Stimulated activated CD4-positive, alpha-beta T cell treated with anti-CD3 and anti-CD28 coated beads, Interleukin-12 subunit alpha, Interleukin-12 subunit beta, amount 100 ng/mL, for 4 hours (primary cell): ENCODE data around the gene PRKAG2.
"Not testable (repeated sequence)": the region's sequence is repeated elsewhere in the genome, so short reads cannot be mapped to it uniquely, and the experiment has no call there.

Experiments
- DNase-seq: peaks from one replicate; pipeline ENCODE4 v3.0.0-alpha.2; 2020

Gene PRKAG2

DNA sequence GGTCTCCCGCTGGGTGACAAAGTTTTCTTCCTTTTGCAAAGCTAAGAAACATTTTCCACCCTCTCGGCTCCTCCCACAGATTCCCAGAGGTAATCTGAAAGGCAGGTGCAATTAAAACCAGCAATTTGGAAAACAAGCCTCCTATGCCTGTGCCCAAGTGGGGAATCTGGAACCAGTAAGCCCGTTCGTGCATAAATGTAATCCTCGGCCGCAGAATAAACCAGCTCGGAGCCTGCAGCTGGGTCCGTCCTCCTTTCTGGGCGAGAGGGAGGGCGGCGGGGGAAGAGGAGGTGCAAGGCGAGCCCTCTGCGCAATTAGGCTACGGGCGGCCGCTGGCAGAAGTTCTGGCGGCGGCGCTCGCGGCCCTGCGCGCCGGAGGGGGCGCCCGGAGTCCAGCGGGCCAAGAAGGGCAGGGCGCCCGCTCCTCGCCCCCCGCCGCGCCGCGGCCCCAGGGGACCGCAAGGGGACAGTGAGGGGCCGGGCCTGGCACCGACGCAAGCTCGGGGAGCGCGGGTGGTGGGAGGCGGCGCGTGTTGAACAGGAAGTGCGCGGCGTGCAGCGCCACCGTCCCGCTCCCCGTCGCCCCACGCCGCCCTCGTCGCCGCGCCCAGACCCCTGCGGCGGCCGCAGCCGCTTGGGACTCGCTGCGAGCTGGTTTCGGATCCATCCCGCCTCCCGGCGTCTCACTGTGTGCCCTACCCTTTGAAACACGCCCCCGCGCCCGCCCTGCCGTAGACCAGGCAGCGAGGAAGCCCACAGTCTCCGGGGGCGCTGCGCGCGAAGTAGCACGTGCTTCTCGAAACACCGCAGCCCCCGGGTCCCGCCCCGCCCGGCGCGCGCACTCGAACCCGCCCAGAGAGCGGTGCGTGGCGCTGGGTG lies at the start of gene PRKAG2:
Gene PRKAG2 (minus strand): TSS at position 217 of the 879 bp plus-strand sequence. CDS start 495 bp downstream, outside the sequence.
- DNase-seq, result peak; percentile 70

DNA sequence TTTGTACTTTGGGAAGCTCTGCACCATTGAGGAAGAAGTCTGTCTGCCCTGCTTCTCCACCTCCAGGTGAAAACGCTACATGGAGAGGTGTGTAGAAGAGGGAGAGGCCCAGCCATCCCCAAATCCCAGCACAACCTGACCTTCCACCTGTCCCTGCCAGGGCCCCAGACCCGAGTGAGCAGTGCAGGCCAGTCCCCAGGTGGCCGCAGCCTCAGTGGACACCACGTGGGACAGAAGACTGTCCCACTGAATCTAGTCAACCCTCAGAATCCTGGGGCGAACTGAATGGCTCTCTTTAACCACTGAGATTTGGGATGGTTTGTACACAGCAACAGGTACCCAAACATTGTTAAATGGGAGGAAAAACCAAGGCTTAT lies 49.4 kb upstream of the PRKAG2 start:
- DNase-seq, result no peak

DNA sequence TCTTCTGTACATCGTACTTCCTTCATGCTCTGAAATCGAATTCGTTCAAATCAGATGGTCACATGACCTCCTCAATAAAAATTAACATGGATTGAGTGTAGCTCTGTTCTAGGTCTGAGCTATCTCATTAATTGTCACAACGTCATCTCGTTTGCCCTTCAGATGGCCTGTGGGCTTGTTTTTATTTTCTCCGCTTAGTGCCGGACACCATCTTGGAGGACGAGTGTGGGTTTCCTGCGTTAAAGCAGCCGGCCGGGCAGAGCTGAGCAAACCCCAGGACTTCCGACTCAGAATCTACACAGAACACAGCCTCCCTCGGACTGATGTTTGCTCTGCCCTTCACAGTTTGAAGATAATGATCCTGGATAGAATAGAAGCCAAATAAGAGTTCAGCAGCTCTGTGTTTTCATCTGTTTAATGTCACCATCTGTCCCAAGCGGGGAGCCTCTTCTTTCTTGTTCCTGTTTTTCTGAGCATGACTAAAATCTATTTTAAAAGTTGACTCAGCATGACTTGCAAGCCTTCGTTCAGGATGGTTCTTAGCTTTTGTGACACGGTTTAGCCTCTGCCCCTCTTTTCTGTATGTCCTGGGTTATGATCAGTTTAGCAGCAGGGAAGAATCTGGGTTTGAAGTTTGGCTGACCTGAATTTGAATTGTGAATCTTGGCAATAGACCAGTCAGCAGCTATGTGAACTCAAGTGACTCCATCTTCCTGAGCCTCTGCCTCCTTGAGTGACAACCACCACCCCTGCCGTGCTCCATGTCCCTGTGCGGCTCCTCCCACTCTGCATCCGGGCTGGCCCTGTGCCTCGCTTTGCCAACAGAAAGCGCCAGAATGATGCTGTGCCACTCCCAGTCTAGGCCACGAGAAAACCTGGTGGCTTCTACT lies 48.8 kb upstream of the PRKAG2 start:
- DNase-seq, result no peak

DNA sequence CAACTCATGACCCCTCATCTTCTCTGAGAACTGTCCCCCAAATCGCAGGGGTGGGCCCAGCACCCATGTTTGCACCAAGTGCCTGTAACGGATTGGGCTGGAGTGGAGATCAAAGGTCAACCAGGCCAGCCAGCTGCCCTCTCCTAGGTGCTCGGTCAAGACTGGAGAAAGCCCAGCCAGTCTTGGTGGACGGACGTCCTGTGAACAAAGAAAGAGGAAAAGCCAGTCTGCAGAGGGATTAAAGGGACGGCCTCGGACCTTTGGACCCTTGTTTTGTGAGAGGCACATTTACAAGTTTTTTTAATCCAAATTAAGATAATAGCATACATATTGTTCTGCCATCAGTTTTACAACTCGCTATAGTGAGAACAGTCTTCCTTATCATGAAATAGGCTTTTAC lies 47.6 kb upstream of the PRKAG2 start:
- DNase-seq, result no peak

DNA sequence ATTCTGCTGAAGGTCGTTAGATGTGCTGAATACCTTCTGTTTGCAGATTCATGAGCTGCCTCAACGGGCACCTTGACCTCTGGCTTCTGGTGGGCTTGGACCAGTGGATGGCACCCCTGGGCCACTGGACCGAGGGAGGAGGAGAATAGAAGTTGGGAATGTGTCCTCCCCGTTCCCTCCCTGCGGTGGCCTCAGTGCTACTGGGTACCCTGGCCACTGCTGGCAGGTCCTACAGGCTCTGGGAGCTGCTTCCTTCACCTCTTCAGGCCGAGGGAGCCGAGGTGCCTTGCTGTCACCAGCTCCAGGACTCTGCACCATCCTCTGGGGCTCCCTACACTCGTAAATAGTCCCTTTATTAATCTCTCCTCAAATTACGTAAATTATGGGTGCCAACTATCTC lies 47.1 kb upstream of the PRKAG2 start:
- no peak for DNase-seq

DNA sequence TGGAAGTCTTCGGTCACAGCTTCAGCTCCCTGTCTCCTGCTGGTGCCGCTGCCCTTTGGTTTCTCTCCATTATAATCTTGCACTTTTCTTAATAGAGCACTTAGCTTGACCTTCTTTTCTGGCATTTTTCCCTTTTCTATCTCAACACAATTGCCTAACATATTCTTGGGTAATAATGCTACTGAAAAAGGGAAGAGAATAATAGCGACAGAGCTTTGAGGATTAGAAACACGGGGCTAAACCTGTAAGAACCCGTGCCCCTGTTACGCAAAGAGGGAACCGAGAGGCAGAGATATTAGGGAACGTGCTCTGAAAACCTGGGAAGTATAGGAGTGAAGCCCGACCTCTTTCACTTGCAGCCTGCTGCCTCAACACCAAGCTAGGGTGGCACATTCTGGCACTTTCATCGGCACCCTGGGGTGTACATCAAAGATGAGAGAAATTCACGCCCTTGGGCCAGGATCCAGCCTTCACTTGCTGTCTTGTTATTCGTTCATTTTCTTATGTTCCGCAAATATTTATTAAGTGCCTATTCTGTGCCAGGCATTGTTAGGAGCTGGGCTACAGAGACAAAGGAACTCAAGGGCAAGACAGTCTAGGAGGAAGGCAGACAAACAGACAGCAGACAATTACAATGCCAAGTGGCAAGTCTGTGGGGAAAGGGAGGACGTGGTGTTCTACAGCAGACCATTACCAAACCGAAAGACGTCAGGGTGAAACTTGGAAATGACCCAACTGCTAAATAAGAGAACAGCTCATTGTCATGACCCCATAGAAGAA lies 46.4 kb upstream of the PRKAG2 start:
- DNase-seq, result no peak

DNA sequence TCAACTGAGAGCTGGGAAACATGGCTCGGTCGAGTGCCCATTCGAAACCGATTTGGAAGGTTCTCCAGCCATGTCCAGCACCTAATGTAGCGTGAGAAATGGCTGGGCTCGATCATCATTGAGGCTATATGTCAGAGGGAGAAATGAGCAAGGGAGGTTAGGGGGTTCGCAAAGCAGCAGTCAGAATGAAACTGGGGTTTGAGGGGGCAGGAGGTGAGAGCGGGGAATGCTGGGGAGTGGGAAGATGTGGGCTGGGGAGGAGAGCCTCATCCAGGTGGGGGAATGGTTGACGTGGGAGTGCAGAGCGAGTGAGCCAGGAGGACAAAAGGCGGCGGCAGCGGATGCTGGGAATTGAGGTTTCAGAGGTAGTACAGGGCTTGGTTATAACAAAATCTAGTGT lies 44.5 kb upstream of the PRKAG2 start:
- DNase-seq, result no peak

DNA sequence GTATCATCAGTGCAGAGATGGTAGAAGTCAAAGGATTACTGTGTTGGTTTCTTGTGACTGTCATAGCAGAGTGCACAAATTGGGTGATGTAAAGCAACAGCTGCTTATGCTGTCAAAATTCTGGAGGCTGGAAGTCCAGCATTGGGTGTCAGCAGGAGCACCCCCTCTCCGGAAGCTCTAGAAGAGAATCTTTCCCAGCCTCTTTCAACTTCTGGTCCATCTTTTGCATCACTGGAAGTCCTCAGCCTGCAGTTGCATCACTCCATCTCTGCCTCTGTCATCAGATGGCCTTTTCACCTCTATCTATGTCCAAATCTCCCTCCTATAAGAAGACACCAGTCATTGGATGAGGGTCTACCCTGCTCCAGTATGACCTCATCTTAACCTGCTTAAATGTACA lies 43.6 kb upstream of the PRKAG2 start:
- DNase-seq, result no peak

DNA sequence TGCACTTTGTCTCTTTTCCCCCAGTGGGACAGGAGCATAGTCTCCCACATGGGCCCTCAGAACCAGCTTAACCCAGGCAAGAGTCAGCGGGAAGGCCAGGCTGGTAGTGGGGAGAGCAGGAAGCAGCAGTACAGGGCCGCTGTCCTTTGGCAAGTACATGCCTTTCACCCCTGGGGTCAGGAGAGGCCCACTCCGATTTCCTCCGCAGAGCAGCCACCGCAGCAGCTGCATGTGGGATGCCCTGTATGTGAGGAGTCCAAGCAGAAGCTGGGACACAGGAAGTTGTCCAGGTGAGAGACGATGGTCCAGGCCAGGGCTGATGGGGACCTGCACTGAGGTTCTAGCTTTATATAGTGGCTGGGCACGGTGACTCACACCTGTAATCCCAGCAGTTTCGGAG lies 42.7 kb upstream of the PRKAG2 start:
- DNase-seq, result no peak

DNA sequence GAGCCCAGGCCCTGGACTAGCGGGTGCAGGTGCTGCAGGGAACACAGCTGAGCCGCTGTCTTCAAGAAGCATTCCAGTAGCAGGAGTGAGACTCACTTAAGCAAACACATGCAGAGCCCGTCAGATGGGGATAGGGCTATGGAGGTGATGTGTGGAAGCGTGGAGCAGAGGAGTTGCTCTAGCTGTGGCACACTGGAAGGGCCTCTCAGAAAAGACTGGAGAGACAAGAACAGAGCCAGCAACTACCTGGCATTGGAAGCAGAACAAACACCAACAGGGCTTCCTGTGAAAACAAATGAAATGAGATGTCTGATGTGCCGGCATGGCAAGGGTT lies 41.6 kb upstream of the PRKAG2 start:
- no peak for DNase-seq

DNA sequence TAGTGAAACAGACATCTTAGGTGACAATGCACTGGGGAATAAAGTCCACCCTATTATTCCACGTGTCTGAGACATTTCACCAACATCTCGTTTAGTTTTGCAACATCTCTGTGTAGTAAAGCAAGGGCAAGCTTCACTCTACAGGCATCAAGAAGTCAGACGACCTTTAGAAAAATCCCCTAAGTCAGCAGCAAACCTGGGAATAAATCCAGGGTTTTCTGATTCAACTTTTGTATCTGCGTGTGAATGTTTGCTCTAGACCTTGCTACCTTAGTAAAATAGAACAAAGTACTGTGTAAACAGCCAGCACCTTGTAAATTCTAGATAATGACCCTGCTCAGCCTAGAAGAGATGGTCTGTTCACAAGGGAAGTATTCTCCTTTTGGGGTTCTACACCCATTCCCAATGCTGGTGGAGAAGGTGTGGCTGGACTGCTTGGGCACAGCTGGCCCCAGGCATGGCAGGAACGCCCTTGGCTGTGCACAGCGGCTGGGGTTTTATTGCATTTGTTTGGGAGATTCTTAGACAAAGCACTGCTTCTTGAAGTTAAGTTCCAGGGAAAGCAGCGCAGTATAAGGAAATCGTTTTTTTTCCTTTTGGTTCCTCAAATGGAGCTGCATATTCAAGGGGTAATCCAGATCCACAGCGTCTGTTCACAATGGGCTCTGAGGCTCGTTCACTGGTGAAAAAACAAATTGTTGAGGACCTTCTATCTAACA lies 41.0 kb upstream of the PRKAG2 start:
- DNase-seq, result no peak

DNA sequence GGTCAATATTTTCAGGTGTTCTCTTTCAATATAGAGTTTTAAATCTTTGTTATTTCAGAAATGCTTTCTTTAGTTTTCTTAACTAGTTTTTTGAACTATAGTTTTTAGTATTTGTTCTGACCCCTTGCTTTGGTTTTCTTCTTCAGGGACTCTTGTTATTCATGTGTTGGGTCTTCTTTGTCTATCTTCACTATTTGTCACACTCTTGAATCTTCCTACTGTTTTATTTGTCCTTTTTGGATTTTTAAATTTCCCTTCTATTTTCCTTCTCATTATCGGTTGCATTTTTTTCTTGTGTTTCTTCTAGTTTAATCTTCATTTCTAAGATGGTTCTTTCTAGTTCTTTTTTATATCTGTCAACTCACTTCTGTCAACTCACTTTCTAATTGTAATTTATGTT lies 37.1 kb upstream of the PRKAG2 start:
- no peak for DNase-seq

DNA sequence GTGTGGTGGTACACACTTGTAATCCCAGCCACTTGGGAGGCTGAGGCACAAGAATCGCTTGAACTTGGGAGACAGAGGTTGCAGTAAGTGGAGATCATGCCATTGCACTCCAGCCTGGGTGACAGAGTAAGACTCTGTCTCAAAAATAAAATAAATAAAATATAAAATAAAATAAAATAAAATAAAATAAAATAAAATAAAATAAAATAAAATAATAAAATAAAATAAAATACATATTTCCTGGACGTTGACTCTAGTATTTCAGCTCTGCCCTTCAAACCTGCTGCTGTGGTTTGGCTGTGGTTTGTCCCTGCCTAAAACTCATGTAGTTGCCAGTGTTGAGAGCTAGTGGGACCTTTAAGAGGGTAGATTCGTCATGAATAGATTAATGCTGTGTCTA lies 33.7 kb upstream of the PRKAG2 start:
- not testable (repeated sequence) for DNase-seq

DNA sequence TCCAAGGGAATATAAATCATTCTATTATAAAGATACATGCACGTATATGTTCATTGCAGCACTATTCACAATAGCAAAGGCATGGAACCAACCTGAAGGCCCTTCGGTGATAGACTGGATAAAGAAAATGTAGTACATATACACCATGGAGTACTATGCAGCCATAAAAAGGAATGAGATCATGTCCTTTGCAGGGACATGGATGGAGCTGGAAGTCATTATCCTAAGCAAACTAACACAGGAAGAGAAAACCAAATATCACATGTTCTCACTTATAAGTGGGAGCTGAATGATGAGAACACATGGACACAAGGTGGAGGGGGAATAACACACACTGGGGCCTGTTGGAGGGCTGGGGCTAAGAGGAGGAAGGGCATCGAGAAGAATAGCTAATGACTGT lies 30.2 kb upstream of the PRKAG2 start:
- not testable (repeated sequence) for DNase-seq

DNA sequence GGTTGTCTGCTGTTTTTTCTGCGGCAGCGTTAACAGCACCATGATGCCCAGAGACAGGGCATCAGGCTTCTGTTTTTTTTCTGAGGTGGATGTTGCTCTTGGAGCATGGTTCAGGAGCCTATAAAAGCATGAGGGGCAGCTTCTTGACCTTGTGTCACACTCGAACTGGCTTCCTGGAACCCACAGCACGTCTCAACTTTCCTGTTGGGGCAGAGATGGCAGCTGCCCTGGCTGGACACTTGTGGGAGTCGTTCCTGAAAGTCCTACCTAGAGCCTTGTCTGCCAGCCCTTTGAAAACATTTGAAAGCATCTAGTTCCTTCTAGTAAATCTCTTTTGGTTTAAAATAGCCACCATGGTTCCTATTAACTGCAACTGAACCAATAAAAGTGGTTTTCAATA lies 28.9 kb upstream of the PRKAG2 start:
- no peak for DNase-seq

DNA sequence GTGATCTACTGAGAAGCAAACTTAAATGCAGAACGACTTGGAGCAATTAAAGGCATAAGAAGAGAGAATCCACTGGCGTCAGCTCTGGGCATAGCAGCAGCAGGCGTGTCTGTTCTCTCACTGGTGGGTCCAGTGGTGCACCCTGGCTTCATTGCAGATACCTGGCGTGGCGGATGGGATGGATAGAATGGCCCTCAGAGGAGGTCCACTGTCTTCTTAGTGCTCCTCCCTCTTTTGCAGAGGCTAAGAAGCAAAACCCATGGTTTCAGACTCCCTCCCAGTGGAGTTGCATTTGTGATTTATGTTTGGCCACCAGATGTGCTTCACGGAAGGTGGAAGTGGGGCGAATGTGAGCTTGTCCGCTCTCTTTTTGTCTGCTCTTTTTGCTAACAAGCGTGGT lies 28.4 kb upstream of the PRKAG2 start:
- no peak for DNase-seq

DNA sequence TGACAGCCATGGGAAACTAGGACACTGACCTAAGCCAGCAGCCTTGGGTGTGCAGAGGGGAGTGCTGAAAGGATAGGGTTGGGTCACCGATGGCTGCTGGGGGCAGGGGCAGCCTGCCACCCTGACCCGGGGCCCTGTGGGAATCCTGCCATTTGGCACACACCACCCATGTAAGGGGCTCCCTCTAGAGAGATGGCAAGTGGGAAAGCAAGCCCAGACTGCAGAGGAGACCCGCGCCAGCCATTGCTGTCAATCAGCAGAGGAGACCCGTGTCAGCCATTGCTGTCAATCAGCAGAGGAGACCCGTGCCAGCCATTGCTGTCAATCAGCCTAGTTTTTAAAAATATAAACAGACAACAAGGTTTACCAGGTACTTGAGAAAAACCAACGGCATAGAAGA lies 27.4 kb upstream of the PRKAG2 start:
- DNase-seq, result no peak

DNA sequence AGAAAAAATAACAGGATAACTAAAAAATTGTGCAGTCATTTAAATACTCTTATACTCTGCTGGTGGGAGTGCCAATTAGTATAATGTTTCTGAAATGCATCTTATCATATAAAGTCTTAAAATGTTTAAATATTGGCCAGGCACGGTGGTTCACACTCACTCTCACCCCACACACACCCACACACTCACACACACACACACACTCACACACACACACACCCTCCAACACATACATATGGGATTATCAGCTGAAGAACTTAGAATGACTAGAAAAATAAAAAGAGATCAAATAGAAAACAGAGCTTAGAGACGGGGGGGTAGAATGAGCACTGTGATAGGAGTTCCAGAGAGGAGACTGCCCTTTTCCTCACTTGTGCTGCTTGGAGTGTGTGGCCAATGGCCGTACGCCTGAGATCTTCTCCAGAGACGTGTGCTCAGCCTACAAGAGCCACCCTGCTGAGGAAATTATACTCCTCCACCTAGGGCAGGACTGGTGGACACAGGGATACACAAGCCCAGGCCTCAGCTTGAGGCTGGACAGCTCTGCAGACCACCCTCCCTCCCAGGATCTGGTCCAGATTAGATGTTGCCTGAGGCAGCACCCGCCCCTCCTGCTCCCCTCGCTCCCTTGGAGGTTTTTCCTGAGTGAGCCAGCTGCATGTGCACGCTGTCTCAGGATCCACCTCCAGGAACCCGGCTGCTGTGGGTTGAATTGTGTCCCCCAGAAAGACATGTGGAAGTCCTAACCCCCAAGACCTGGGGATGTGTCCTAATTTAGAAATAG lies 26.5 kb upstream of the PRKAG2 start:
- no peak for DNase-seq

DNA sequence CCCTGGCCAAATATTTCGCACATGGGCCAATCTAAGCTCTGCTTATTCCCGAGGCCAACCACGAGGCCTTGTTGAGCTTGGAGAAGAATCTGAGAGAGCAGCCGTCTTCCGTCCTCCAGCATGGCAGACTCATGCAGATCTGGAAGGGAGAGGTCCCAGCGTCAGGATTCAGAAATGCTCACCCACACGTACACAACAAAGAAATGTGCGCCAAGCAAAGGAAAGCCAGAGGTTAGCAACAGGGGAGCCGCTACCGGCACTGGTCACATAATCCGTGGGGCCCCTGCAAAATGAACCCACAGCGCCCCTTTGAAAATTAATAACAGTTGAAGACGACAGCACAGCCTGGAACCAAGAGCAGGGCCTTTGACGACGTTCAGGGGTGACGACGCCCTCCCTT lies 25.4 kb upstream of the PRKAG2 start:
- DNase-seq, result no peak

DNA sequence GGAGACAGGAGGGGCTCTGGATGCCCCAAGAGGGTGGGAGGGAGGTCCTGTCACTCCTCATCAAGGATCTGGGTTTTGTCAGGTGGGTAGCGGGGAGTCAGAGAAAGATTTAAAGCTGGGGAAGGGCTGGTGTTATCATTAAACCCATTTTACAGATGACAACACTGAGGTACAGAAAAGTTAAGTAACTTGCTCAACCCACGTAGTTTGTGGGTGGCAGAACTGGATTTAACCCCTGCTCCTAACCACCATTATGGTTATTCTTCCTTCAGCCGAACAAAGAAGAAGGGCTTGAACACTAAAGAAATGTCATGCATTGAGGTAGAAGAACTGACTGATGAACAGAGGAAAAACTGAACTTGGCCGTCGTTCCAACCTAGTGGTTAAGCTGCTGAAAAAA lies 24.9 kb upstream of the PRKAG2 start:
- DNase-seq, result no peak

DNA sequence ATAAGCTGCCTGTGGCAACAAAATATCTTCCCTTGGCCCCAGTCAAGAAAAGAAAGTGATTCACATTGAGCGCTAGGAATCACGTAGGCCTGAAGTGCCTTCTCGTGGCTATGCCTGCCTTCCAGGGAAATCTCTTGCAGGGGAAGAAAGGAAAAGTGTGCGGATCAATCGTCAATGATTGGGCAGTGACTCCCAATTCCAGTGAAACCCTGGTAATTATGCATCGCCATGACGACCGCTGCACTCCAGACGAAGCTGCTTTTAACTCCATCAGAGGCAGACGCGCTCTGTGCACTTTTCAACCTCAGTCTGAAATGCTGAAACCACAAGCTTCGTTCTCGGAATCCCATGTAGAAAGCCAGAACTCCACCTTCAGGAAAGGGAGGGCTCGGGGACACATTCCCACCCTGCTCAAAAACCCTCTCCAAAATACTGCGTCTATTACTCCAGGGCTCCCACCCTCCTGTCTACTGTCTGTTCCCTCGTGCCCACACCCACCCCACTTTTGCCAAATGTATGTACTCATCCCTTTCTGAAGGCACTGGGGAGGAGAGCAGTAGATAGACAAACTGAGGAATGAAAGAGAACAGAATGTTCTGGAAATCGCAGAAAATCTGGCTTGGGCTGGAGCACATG lies 24.2 kb upstream of the PRKAG2 start:
- DNase-seq, result no peak
